Measurements from ENCODE around the gene USP36. TPM values are rescaled to one million over a fixed set of nuclear protein-coding genes. Genes with fewer than 3 reads are reported as not detected.

Gene USP36
- total RNA-seq, 5 donors from 2014 or later (not counting 1 experiment from before 2014, with no cell fraction given): 132 to 487 (median 143) TPM

- POLR2A ChIA-PET: interaction anchor here (0.7 to 1.1 kb wide), 7 partner anchors 10 to 33 kb away, joined by 3 to 11 read pairs (median 4); no protein-coding TSS in a partner anchor
- peaks cover 0 to 12% of the 10 kb centered on the region in 2 donors for H3K36me3 ChIP-seq (ENCODE audit: control insufficient read depth in 2 of 2, extremely low read depth in 1 of 2, insufficient read depth in 1 of 2, low read length in 1 of 2)
- H3K27ac ChIP-seq (ENCODE audit: low read length): peak overlapping the region; percentile 81
- peak in 34 of 35 experiments; percentile 26 to 71 (median 56) for DNase-seq
- H3K4me1 ChIP-seq (ENCODE audit: control insufficient read depth in 1 of 2, extremely low read depth in 1 of 2, insufficient read depth in 2 of 2, low read length in 2 of 2): peaks cover 46 to 86% of the 10 kb centered on the region in 2 experiments
- Mint-ChIP-seq H3K36me3 (peaks cover 12% of the 10 kb centered on the region), H3K4me3 (peak overlapping the region; percentile 83 to 97 (median 84)), H3K9me3 (no peaks in the 10 kb centered on the region), H3K4me1 (peaks cover 71 to 75% (median 74%) of the 10 kb centered on the region in 3 donors), H3K27me3 (no peaks in the 10 kb centered on the region), H3K27ac (peak overlapping the region; percentile 96 to 97)
- peak overlapping the region; percentile 43 to 62 for H3K4me3 ChIP-seq (ENCODE audit: control insufficient read depth in 1 of 2, extremely low read depth in 1 of 2, low read length in 1 of 2)
- ATAC-seq (replicated peaks in 1 of 4): peak; percentile 50 to 59 (median 55)
- H3K9me3 ChIP-seq: no peaks in the 10 kb centered on the region
- H3K27me3 ChIP-seq (replicated peaks in 1 of 2; ENCODE audit: control insufficient read depth in 2 of 2, extremely low read depth in 1 of 2, insufficient read depth in 2 of 2, low read length in 1 of 2): no peaks in the 10 kb centered on the region
- WGBS (ENCODE audit: insufficient coverage): 0% methylated on average over 3 of the region's 12 CpGs
- CTCF ChIA-PET: interaction anchor here in 1 of 2 donors (0.8 to 1.8 kb wide), 3 partner anchors 16 to 38 kb away, joined by 3 to 4 read pairs (median 4); no protein-coding TSS in a partner anchor
Measured at GRCh38 chr17:78774956-78775571, 65.5 kb downstream of the USP36 start.

DNA sequence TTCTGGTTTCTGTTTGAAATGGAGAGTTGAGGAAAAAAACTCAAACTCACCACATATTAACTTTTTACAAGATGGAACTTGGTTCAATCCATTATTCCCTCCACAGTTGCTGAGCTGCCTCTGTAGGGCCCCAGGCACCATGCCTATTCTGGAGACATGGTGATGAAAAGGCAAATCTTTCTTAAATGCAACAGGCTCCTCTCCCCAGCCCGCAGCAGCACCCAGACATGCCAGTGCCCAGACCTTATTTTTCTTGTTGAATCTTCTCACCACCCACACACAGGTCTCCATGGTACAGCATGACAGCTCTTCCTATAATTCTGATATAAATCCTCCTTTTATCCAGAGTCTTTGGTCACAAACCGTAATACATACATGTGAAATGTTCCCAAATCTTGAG, 66.2 kb downstream of the USP36 start:
- no peaks in the 10 kb centered on the region for H3K9me3 Mint-ChIP-seq
- peaks cover 49 to 86% of the 10 kb centered on the region in 2 experiments for H3K4me1 ChIP-seq (ENCODE audit: control insufficient read depth in 1 of 2, extremely low read depth in 1 of 2, insufficient read depth in 2 of 2, low read length in 2 of 2)
- DNase-seq (peak in 1 of 35 experiments; percentile 48), ATAC-seq (replicated peaks in 1 of 4) (peak; percentile 23 to 26 (median 26))
- no peaks in the 10 kb centered on the region for H3K27me3 ChIP-seq (replicated peaks in 1 of 2; ENCODE audit: control insufficient read depth in 2 of 2, extremely low read depth in 1 of 2, insufficient read depth in 2 of 2, low read length in 1 of 2)
- WGBS (ENCODE audit: insufficient coverage): 0% methylated on average over 2 of the region's 2 CpGs
- H3K27me3 Mint-ChIP-seq: no peaks in the 10 kb centered on the region
- H3K9me3 ChIP-seq: no peaks in the 10 kb centered on the region
- ChIA-PET POLR2A (interaction anchor here in 1 of 2 donors (0.9 kb wide), 1 partner anchor 9 kb away, joined by 3 read pairs; no protein-coding TSS in a partner anchor), CTCF (interaction anchor here in 1 of 2 donors (0.6 to 1.8 kb wide), 2 partner anchors 37 to 49 kb away, joined by 4 read pairs; no protein-coding TSS in a partner anchor)
- H3K4me1 Mint-ChIP-seq: peaks cover 67 to 70% (median 68%) of the 10 kb centered on the region in 3 donors
- H3K36me3 Mint-ChIP-seq: peaks cover 9% of the 10 kb centered on the region
- peak overlapping the region; percentile 83 to 97 (median 84) for H3K4me3 Mint-ChIP-seq
- H3K36me3 ChIP-seq (ENCODE audit: control insufficient read depth in 2 of 2, extremely low read depth in 1 of 2, insufficient read depth in 1 of 2, low read length in 1 of 2): peaks cover under 1 to 13% of the 10 kb centered on the region in 2 donors
- peak overlapping the region; percentile 43 to 62 for H3K4me3 ChIP-seq (ENCODE audit: control insufficient read depth in 1 of 2, extremely low read depth in 1 of 2, low read length in 1 of 2)
- H3K27ac ChIP-seq (ENCODE audit: low read length): peak overlapping the region; percentile 81
- peak overlapping the region; percentile 96 to 97 for H3K27ac Mint-ChIP-seq

- H3K27me3 Mint-ChIP-seq: no peaks in the 10 kb centered on the region
- peaks cover 50 to 55% (median 54%) of the 10 kb centered on the region in 3 donors for H3K4me1 Mint-ChIP-seq
- peak in 2 of 4 experiments; percentile 21 to 38 for ATAC-seq (replicated peaks in 1 of 4)
- WGBS (ENCODE audit: insufficient coverage): 0% methylated on average over 3 of the region's 6 CpGs
- Histone ChIP-seq H3K9me3 (no peaks in the 10 kb centered on the region), H3K27ac (ENCODE audit: low read length) (peak overlapping the region; percentile 81), H3K27me3 (replicated peaks in 1 of 2; ENCODE audit: control insufficient read depth in 2 of 2, extremely low read depth in 1 of 2, insufficient read depth in 2 of 2, low read length in 1 of 2) (no peaks in the 10 kb centered on the region), H3K4me1 (ENCODE audit: control insufficient read depth in 1 of 2, extremely low read depth in 1 of 2, insufficient read depth in 2 of 2, low read length in 2 of 2) (peaks cover 62 to 87% of the 10 kb centered on the region in 2 experiments), H3K4me3 (ENCODE audit: control insufficient read depth in 1 of 2, extremely low read depth in 1 of 2, low read length in 1 of 2) (peak overlapping the region in 1 of 2 donors; percentile 34), H3K36me3 (ENCODE audit: control insufficient read depth in 2 of 2, extremely low read depth in 1 of 2, insufficient read depth in 1 of 2, low read length in 1 of 2) (peaks cover 4 to 13% of the 10 kb centered on the region in 2 donors)
- peak in 1 of 35 experiments; percentile 64 for DNase-seq
- peak overlapping the region; percentile 76 to 82 (median 78) for H3K4me3 Mint-ChIP-seq
- no peaks in the 10 kb centered on the region for H3K9me3 Mint-ChIP-seq
- peak overlapping the region; percentile 96 to 97 for H3K27ac Mint-ChIP-seq
- peaks cover 9% of the 10 kb centered on the region for H3K36me3 Mint-ChIP-seq
- ChIA-PET CTCF (interaction anchor here (0.5 to 1.0 kb wide), 5 partner anchors 27 to 127 kb away, joined by 3 to 4 read pairs (median 3); no protein-coding TSS in a partner anchor), POLR2A (interaction anchor here (0.6 to 1.0 kb wide), 4 partner anchors 8 to 55 kb away, joined by 3 to 8 read pairs (median 3); no protein-coding TSS in a partner anchor)
Measured at GRCh38 chr17:78771758-78772382, 68.7 kb downstream of the USP36 start.

DNA sequence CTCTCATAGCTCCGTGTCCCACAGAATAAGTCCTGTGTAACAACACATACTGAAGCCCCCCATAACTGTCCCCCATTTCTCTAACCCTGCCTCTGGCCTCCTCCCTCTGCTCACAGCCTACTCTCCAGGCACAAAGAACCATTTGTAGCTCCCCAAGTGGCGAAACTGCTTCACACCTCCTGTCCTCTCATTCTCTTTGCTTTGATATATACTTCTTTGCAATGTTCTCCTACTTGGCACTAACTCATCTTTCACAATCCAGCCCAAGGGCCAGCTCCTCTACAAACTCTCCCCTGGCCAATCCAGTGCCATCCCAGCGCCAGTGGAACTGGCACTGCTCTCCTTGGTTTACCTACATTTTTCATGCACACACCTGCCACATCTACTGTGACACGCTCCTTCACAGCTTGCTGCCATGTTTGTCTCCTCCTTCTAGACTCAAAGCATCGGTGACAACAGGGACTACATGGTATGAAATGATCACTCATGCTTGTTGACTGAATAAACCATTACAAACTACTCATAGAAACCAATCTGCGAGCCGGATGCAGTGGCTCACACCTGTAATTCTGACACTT, 71.3 kb downstream of the USP36 start:
- H3K4me3 Mint-ChIP-seq: no peak overlapping the region
- peak overlapping the region in 1 of 2 donors; percentile 26 for H3K4me3 ChIP-seq (ENCODE audit: control insufficient read depth in 1 of 2, extremely low read depth in 1 of 2, low read length in 1 of 2)
- H3K4me1 Mint-ChIP-seq: peaks cover 42 to 46% (median 46%) of the 10 kb centered on the region in 3 donors

GRCh38 chr17:78767806-78768205, 72.8 kb downstream of the USP36 start:
- H3K4me1 ChIP-seq (ENCODE audit: control insufficient read depth in 1 of 2, extremely low read depth in 1 of 2, insufficient read depth in 2 of 2, low read length in 2 of 2): peaks cover 74 to 94% of the 10 kb centered on the region in 2 experiments
- peaks cover 45 to 52% (median 50%) of the 10 kb centered on the region in 3 donors for H3K4me1 Mint-ChIP-seq
- no peaks in the 10 kb centered on the region for H3K9me3 Mint-ChIP-seq
- H3K36me3 ChIP-seq (ENCODE audit: control insufficient read depth in 2 of 2, extremely low read depth in 1 of 2, insufficient read depth in 1 of 2, low read length in 1 of 2): peaks cover 4 to 13% of the 10 kb centered on the region in 2 donors
- no peak overlapping the region for H3K4me3 Mint-ChIP-seq
- peaks cover 12% of the 10 kb centered on the region for H3K36me3 Mint-ChIP-seq
- H3K27me3 Mint-ChIP-seq: no peaks in the 10 kb centered on the region
- H3K27ac Mint-ChIP-seq: no peak overlapping the region
- ATAC-seq (replicated peaks in 1 of 4) (no peak), DNase-seq (no peak)
- POLR2A ChIA-PET: interaction anchor here in 1 of 2 donors (0.7 to 1.9 kb wide), 3 partner anchors 9 to 54 kb away, joined by 3 to 6 read pairs (median 4); no protein-coding TSS in a partner anchor
- H3K27me3 ChIP-seq (replicated peaks in 1 of 2; ENCODE audit: control insufficient read depth in 2 of 2, extremely low read depth in 1 of 2, insufficient read depth in 2 of 2, low read length in 1 of 2): no peaks in the 10 kb centered on the region
- CTCF ChIA-PET: interaction anchor here in 1 of 2 donors (0.7 to 1.2 kb wide), 2 partner anchors 23 to 64 kb away, joined by 4 to 5 read pairs; no protein-coding TSS in a partner anchor
- peak overlapping the region in 1 of 2 donors; percentile 19 for H3K4me3 ChIP-seq (ENCODE audit: control insufficient read depth in 1 of 2, extremely low read depth in 1 of 2, low read length in 1 of 2)
- H3K27ac ChIP-seq (ENCODE audit: low read length): peak overlapping the region; percentile 33
- H3K9me3 ChIP-seq: no peaks in the 10 kb centered on the region
- WGBS (ENCODE audit: insufficient coverage): 50% methylated on average over 1 of the region's 4 CpGs

More for the DNA sequence above, 71.3 kb downstream of the USP36 start:
- ChIA-PET CTCF (interaction anchor here (0.6 to 1.2 kb wide), 7 partner anchors 10 to 50 kb away, joined by 3 to 5 read pairs (median 4); no protein-coding TSS in a partner anchor), POLR2A (interaction anchor here (0.5 to 1.8 kb wide), 5 partner anchors 10 to 50 kb away, joined by 3 to 7 read pairs (median 5); no protein-coding TSS in a partner anchor)
- no peaks in the 10 kb centered on the region for H3K27me3 ChIP-seq (replicated peaks in 1 of 2; ENCODE audit: control insufficient read depth in 2 of 2, extremely low read depth in 1 of 2, insufficient read depth in 2 of 2, low read length in 1 of 2)
- 91% methylated on average over 5 of the region's 7 CpGs for WGBS (ENCODE audit: insufficient coverage)
- H3K36me3 ChIP-seq (ENCODE audit: control insufficient read depth in 2 of 2, extremely low read depth in 1 of 2, insufficient read depth in 1 of 2, low read length in 1 of 2): peaks cover 4 to 13% of the 10 kb centered on the region in 2 donors
- Mint-ChIP-seq H3K9me3 (no peaks in the 10 kb centered on the region), H3K27me3 (no peaks in the 10 kb centered on the region), H3K36me3 (peaks cover 12% of the 10 kb centered on the region), H3K27ac (no peak overlapping the region)
- peaks cover 80 to 91% of the 10 kb centered on the region in 2 experiments for H3K4me1 ChIP-seq (ENCODE audit: control insufficient read depth in 1 of 2, extremely low read depth in 1 of 2, insufficient read depth in 2 of 2, low read length in 2 of 2)
- no peaks in the 10 kb centered on the region for H3K9me3 ChIP-seq
- peak overlapping the region; percentile 48 for H3K27ac ChIP-seq (ENCODE audit: low read length)
- ATAC-seq (replicated peaks in 1 of 4): peak in 3 of 4 experiments; percentile 15 to 37 (median 31)
- peak in 2 of 35 experiments; percentile 21 to 55 for DNase-seq

Data from T-cell (primary cell).